Fibroblast of mammary gland (primary cell): ENCODE results near the gene IQCK.

Experiments used
- DNase-seq: peaks from one replicate; pipeline ENCODE4 v3.0.0-alpha.2; 2010; ENCODE audit warnings: low read depth
- H3K4me3 ChIP-seq: 2 replicates; pipeline ENCODE4 v1.5.1; 2011; ENCODE audit warnings: low read depth, mild to moderate bottlenecking, low read length, moderate library complexity; ENCODE audit not compliant: control insufficient read depth
- CTCF ChIP-seq: conservative IDR thresholded peaks from 2 replicates; pipeline ENCODE4 v1.5.1; 2011; ENCODE audit warnings: low read depth, low read length, inconsistent platforms; ENCODE audit not compliant: control insufficient read depth, insufficient read depth

IQCK gene

DNA sequence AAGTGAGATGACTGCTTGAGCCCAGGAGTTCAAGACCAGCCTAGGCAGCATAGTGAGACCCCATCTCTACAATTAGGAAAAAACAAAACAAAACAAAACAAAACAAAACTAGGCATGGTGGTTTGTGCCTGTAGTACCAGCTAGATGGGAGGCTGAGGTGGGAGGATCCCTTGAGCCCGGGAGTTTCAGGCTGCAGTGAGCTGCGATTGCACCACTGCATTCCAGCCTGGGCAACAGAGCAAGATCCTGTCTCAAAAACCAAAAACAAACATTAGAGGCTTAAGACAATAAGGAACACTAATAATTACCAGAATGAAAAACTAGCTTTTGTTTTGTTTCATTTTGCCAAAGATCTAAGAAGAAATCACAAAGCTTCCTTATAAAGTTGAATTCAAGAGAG is 97.3 kb downstream of the IQCK start:
- H3K4me3 ChIP-seq = no peak overlapping the region
- no peak for DNase-seq
- no peak for TF ChIP-seq CTCF

GRCh38 chr16:19817122-19817521 is 99.1 kb downstream of the IQCK start:
- no peak for DNase-seq
- no peak overlapping the region for H3K4me3 ChIP-seq
- no peak for TF ChIP-seq CTCF

DNA sequence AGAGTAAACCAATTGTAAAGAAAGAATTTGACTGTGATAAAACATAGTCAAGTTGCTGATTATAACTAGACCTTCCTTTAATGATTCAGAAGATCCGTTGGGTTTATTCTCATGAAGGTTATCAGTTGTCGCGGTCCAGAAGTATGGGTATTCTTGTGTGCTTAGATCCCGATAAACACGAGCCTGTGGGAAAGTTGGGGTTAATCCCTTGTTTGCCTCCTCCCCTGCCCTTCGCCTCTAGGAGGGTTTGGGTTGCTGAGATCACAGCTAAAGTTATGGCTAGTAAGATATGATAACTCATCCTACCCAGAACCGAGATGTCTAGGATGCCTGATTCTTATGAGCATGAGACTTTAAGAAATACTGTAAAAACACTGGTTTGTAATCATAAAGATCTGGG is 99.8 kb downstream of the IQCK start:
- no peak for DNase-seq
- no peak for TF ChIP-seq CTCF
- no peak overlapping the region for H3K4me3 ChIP-seq

- TF ChIP-seq CTCF = no peak
- no peak overlapping the region for H3K4me3 ChIP-seq
- DNase-seq = peak; percentile 44
Measured at GRCh38 chr16:19822533-19822932, 104.5 kb downstream of the IQCK start.

DNA sequence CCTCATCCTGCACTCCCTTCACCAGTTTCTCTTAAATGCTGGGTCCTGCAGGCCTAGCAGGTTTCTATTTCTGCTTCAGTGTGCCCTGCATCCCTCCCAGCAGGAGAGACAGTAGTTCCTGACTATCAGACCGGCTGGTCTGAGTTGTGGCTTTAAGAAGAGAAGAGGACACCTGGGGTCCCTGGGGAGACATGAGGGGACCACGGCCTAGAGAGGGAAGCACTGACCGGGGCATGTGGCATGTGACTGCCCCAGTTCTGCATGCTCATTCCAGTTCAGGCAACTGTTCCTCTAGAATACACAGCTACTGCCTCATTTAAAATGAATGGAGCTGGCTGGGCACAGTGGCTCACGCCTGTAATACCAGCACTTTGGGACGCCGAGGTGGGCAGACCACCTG is 105.3 kb downstream of the IQCK start:
- no peak for DNase-seq
- H3K4me3 ChIP-seq = no peak overlapping the region
- TF ChIP-seq CTCF = no peak

DNA sequence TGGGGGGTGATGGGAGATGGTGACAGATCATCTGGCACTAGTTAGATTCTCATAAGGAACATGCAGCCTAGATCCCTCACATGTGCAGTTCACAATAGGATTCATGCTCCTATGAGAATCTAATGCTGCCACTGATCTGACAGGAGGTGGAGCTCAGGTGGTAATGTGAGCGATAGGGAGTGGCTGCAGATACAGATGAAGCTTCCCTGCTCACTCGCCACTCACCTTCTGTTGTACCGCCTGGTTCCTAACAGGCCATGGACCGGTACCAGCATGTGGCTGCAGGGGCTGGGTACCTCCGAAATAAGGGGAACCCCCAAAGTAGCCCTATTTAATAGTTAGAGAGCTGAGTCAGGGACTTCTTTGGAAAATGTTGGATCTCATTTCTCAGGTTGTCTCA is 106.1 kb downstream of the IQCK start:
- H3K4me3 ChIP-seq = no peak overlapping the region
- TF ChIP-seq CTCF = no peak
- DNase-seq = no peak
